ENCODE measurements around the gene ANKRD40.

DNA sequence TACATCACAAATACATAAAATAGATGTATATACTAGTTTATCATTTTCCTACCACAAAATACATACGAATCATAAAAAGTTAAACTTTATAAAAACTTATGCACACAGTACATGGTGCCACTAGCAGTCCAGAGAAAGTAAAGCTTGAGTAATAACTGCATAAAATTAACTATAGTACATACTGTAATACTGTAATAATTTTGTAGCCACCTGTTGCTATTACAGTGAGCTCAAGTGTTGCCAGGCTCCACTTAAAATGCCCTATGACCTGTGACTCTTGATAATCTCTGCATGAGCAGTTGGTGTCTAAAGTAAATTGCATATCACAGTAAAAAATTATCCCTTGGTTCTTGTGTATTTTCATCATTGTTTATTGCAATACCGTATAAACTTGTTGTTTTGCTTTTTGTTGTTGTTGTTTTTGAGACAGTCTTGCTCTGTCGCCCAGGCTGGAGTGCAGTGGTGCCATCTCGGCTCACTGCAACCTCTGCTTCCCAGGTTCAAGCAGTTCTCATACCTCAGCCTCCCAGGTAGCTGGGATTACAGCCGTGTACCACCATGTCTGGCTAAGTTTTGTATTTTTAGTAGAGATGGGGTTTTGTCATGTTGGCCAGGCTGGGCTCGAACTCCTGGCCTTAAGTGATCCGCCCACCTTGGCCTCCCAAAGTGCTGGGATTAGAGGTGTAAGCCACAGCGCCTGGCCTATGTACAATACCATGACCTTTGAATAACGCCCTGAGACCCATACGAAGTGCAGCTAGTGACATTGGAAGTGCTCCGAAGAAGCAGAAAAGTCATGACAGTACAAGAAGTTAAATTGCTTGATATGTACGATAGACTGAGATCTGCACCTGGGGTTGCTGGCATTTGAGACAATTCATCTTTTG lies 18.3 kb upstream of the ANKRD40 start:
- TF ChIP-seq, protein P1, sequence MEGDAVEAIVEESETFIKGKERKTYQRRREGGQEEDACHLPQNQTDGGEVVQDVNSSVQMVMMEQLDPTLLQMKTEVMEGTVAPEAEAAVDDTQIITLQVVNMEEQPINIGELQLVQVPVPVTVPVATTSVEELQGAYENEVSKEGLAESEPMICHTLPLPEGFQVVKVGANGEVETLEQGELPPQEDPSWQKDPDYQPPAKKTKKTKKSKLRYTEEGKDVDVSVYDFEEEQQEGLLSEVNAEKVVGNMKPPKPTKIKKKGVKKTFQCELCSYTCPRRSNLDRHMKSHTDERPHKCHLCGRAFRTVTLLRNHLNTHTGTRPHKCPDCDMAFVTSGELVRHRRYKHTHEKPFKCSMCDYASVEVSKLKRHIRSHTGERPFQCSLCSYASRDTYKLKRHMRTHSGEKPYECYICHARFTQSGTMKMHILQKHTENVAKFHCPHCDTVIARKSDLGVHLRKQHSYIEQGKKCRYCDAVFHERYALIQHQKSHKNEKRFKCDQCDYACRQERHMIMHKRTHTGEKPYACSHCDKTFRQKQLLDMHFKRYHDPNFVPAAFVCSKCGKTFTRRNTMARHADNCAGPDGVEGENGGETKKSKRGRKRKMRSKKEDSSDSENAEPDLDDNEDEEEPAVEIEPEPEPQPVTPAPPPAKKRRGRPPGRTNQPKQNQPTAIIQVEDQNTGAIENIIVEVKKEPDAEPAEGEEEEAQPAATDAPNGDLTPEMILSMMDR (IDR thresholded peaks at IDR 0.05), result no peak
- TF ChIP-seq POLR2A (IDR thresholded peaks at IDR 0.05), result no peak
